Measurements from ENCODE around the gene APBA3. TPM values are rescaled to one million over a fixed set of nuclear protein-coding genes. Genes with fewer than 3 reads are reported as not detected.

The APBA3 gene
- total RNA-seq, 2 experiments from 2014 or later: 21.4 to 21.9 TPM

DNA sequence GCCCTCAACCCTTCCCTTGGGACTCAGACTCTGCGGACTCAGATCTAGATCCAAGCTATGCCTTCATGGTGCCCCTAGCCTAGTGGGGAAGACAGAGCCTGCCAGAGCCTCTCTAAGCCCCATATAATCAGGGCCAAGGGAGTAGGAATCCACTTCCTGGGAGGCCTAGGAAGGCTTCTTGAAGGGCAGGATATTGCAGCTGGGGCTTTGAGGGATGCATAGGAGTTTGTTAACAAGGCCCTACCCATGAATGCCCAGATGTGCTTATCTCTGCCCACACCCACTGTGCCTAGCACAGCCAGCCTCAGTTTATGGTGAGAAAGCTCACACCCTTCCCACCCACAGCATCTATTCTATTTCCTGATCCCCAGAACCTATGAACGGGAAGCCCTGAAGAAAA lies 11.3 kb downstream of the APBA3 start:
- no peaks in the 10 kb centered on the region for H3K27me3 Mint-ChIP-seq
- no peak overlapping the region for H3K4me3 Mint-ChIP-seq
- no peaks in the 10 kb centered on the region for H3K9me3 Mint-ChIP-seq
- peaks cover 17% of the 10 kb centered on the region for H3K36me3 Mint-ChIP-seq
- DNase-seq: no peak
- no peak overlapping the region for H3K27ac Mint-ChIP-seq
- H3K4me1 Mint-ChIP-seq: no peaks in the 10 kb centered on the region

DNA sequence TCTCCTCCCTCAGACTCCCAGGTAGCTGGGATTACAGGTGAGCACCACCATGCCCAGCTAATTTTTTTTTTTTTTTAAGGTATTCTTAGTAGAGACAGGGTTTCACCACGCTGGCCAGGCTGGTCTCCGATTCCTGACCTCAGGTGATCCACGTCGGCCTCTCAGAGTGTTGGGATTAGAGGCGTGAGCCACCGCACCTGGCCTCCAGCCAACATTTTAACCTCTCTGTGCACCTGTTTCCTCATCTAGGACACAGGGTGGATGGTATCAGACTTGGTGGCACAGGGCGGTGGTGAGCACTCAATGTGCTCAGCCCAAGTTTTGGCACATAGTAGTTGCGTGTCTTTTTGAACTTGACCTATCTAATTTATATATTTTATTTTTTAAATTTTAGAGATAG lies 12.5 kb downstream of the APBA3 start:
- Mint-ChIP-seq H3K4me3 (no peak overlapping the region), H3K9me3 (no peaks in the 10 kb centered on the region), H3K4me1 (no peaks in the 10 kb centered on the region), H3K27ac (no peak overlapping the region), H3K27me3 (no peaks in the 10 kb centered on the region), H3K36me3 (peaks cover 17% of the 10 kb centered on the region)
- DNase-seq: no peak

DNA sequence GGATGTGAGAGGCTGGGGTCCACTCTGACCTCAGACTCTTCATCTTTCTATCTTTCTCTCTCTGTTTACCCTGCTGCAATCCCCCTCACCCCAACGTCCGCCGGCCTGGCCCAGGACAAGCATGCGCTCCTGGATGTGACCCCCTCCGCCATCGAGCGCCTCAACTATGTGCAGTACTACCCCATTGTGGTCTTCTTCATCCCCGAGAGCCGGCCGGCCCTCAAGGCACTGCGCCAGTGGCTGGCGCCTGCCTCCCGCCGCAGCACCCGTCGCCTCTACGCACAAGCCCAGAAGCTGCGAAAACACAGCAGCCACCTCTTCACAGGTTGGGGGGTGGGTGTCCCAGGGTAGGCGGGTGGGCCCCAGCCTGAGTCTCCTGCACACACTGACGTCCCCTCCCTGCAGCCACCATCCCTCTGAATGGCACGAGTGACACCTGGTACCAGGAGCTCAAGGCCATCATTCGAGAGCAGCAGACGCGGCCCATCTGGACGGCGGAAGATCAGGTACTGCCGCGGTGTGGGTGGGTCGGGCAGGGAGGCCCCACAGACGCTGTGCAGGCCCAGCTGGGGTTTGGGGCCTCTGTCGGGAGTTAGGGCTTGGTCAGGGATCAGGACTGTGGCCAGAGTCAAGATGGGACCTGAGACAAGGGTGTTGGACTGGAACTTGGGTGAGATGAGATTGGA lies 15.0 kb downstream of the APBA3 start:
- DNase-seq: no peak
- Mint-ChIP-seq H3K4me3 (no peak overlapping the region), H3K36me3 (peaks cover 12% of the 10 kb centered on the region), H3K27ac (no peak overlapping the region), H3K9me3 (no peaks in the 10 kb centered on the region), H3K4me1 (no peaks in the 10 kb centered on the region), H3K27me3 (no peaks in the 10 kb centered on the region)

DNA sequence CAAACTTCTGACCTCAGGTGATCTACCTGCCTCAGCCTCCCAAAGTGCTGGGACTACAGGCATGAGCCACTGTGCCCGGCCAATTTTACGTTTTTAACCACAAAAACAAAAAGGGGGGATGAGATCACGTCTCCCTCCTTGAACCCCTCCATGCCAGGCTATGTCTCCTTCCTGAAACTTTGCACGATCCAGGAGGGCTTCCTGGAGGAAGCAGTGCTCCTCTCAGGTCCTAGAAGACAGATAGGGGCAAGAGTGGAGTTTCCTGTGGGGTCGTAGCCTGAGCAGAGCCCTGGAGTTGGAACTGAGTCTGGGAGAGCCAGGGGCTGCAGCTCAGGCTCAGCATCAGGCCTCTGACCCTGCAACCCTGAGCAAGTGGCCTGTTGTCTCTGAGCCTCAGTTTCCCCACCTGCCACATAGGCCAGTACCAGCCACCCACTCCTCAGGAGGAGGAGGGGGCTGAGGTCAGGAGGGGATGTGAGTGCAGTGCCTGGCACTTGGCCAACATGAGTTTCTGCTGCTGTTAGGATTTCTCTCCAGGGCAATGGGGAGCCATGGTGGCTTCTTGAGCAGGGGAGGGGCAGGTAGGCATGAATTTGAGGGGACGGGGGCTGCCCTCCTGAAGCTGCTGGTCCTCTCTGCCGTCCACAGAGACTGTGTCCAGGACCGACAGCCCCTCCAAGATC lies 16.0 kb downstream of the APBA3 start:
- DNase-seq: no peak
- peaks cover 7% of the 10 kb centered on the region for H3K36me3 Mint-ChIP-seq
- no peak overlapping the region for H3K4me3 Mint-ChIP-seq
- H3K27me3 Mint-ChIP-seq: no peaks in the 10 kb centered on the region
- H3K9me3 Mint-ChIP-seq: no peaks in the 10 kb centered on the region
- no peaks in the 10 kb centered on the region for H3K4me1 Mint-ChIP-seq
- H3K27ac Mint-ChIP-seq: no peak overlapping the region

DNA sequence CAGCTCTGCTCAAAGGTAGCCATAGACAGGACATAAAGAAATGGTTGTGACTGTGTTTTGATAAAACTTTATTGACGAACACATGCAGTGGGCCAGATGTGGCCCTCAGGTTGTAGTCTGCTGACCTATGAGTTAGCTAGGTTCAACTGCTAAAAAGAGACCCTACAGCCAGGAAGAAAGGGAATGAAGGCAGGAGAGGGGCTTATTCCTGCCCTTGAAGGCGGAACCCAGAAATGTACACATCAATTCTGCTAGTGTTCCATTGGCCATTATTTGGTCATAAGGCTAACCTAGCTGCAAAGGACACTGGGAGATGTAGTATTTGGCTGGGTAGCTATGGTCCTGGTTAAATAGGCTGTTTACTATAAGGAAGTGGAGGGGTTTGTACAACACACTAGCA lies 18.0 kb downstream of the APBA3 start:
- Mint-ChIP-seq H3K36me3 (no peaks in the 10 kb centered on the region), H3K27ac (no peak overlapping the region), H3K9me3 (no peaks in the 10 kb centered on the region), H3K4me1 (peaks cover 5% of the 10 kb centered on the region), H3K4me3 (no peak overlapping the region), H3K27me3 (no peaks in the 10 kb centered on the region)
- DNase-seq: no peak

DNA sequence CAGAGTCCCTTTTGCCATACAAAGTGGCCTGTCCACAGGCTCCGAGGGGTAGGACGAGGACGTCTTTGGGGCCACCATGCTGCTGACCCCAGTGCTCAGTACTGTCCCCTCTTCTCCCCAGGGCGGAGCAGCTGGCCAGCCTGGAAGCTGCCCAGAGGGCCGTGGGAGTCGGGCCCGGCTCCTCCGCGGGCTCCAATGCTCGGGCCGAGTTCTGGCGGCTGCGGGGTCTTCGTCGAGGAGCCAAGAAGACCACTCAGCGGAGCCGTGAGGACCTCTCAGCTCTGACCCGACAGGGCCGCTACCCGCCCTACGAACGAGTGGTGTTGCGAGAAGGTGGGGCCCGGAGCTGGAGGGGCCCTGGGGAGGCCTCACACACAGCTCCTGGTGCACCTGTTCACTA lies 21.1 kb downstream of the APBA3 start:
- no peaks in the 10 kb centered on the region for H3K36me3 Mint-ChIP-seq
- no peaks in the 10 kb centered on the region for H3K9me3 Mint-ChIP-seq
- H3K27me3 Mint-ChIP-seq: no peaks in the 10 kb centered on the region
- no peak overlapping the region for H3K27ac Mint-ChIP-seq
- H3K4me1 Mint-ChIP-seq: peaks cover 5% of the 10 kb centered on the region
- no peak overlapping the region for H3K4me3 Mint-ChIP-seq
- no peak for DNase-seq

DNA sequence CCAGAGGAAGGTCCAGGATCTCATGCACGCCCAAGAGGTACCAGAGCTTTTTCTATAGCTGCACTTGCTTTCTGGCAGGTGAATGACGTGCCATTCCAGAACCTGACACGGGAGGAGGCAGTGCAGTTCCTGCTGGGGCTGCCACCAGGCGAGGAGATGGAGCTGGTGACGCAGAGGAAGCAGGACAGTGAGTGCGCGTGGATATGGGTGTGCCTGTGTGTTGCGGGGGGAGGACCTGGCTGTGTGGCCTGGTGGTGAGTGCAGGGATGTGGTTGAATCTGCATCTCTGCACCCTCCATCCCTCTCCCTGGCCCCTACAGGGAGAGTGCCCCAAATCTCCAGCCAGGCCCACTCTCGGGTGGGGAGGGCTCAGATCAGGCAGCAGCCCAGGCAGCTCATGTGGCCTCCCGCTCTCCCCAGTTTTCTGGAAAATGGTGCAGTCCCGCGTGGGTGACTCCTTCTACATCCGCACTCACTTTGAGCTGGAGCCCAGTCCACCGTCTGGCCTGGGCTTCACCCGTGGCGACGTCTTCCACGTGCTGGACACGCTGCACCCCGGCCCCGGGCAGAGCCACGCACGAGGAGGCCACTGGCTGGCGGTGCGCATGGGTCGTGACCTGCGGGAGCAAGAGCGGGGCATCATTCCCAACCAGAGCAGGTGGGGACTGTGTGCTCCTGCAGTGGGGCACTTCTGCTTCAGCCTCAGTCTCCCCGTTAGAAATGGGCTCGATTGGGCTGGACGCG lies 22.8 kb downstream of the APBA3 start:
- no peak for DNase-seq
- Mint-ChIP-seq H3K36me3 (no peaks in the 10 kb centered on the region), H3K9me3 (no peaks in the 10 kb centered on the region), H3K4me1 (peaks cover 5% of the 10 kb centered on the region), H3K4me3 (no peak overlapping the region), H3K27me3 (no peaks in the 10 kb centered on the region), H3K27ac (no peak overlapping the region)

DNA sequence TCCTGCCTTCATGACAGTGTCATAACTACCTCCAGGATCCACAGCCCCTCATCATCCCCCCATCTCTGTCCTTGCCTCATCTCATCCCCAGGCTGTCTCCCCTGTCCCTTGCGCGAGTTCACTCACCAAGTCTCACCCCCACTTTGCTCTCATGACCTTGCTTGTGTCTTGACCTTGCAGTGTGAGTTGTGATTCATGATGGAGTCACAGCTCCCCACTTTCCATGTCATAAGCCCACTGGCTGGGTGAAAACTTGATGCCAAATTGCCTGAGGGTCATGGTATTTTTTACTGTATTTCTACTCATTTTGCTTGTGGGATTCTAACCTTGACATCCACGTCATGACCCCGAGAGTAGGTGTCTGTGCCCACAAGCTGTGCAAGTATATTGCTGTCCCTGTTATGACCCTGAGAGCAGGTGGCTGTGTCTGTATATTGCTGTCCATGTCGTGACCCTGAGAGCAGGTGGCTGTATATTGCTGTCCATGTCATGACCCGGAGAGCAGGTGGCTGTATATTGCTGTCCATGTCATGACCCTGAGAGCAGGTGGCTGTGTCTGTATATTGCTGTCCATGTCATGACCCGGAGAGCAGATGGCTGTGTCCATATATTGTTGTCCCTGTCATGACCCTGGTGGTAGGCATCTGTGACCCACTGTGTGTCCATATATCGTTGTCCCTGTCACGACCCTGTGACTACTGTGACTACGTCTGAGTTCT lies 23.8 kb downstream of the APBA3 start:
- H3K27ac Mint-ChIP-seq: no peak overlapping the region
- DNase-seq: no peak
- no peaks in the 10 kb centered on the region for H3K9me3 Mint-ChIP-seq
- peaks cover 5% of the 10 kb centered on the region for H3K4me1 Mint-ChIP-seq
- H3K27me3 Mint-ChIP-seq: no peaks in the 10 kb centered on the region
- H3K4me3 Mint-ChIP-seq: no peak overlapping the region
- H3K36me3 Mint-ChIP-seq: no peaks in the 10 kb centered on the region

DNA sequence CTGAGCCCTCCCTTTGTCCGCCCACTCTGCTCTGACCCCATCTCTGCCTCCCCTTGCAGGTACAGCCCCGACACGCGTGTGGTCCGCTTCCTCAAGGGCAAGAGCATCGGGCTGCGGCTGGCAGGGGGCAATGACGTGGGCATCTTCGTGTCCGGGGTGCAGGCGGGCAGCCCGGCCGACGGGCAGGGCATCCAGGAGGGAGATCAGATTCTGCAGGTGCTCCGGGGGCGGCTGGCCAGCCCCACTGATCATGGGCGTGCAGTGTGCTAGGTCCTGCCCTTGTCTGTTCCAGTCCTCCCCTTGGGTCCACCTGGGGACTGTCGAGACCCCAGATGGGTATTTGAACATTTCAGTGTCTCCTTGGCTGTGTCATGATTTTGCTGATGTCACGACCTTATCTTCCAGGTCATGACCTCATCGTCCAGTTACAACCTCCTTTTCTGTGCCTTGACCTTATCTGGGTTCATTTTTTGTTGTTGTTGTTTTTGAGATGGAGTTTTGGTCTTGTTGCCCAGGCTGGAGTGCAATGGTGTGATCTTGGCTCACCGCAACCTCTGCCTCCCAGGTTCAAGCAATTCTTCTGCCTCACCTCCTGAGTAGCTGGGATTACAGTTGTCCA lies 25.3 kb downstream of the APBA3 start:
- peaks cover 5% of the 10 kb centered on the region for H3K4me1 Mint-ChIP-seq
- no peaks in the 10 kb centered on the region for H3K36me3 Mint-ChIP-seq
- DNase-seq: no peak
- H3K27ac Mint-ChIP-seq: no peak overlapping the region
- H3K27me3 Mint-ChIP-seq: no peaks in the 10 kb centered on the region
- H3K4me3 Mint-ChIP-seq: no peak overlapping the region
- H3K9me3 Mint-ChIP-seq: no peaks in the 10 kb centered on the region

DNA sequence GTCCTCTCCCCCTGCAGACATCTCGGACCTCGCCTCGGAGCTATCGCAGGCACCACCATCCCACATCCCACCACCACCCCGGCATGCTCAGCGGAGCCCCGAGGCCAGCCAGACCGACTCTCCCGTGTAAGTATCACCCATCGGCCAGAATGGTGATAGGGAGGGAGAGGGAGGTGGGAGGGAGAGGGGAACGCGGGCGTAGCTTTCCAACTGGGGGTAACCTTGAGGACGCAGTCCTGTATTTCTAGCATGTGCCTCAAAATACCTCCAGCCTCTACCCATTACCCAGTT lies 27.2 kb downstream of the APBA3 start:
- Mint-ChIP-seq H3K36me3 (no peaks in the 10 kb centered on the region), H3K4me3 (no peak overlapping the region), H3K27ac (no peak overlapping the region), H3K27me3 (no peaks in the 10 kb centered on the region), H3K4me1 (peaks cover under 1% of the 10 kb centered on the region), H3K9me3 (no peaks in the 10 kb centered on the region)
- no peak for DNase-seq

DNA sequence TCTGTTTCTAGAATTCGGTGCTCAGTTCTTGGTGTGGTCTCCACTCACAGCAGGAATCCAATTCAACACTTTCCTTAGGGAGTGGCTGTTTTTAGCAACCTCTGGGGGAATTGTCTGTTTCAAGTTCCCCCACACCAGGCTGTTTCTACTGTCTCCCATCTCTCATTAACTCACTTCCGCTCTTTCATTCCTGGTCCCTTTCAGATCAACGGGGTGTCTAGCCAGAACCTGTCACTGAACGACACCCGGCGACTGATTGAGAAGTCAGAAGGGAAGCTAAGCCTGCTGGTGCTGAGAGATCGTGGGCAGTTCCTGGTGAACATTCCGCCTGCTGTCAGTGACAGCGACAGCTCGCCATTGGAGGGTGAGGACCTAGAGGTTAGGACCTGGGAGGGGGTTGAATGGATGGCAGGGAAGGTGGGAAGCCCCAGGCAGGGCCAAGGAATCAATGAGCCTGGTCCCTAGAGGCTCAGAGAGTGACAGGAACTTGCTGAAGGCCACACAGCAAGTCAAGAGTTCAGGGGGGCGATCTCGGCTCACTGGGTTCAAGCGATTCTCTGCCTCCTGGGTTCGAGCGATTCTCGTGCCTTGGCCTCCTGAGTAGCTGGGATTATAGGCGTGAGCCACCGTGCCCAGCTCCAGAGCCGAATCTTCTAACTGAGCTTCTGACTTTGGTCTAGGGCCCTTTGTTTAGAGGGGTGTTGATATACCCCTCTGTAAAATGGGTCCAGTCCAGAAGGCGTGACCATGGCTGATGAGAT lies 27.8 kb downstream of the APBA3 start:
- H3K4me1 Mint-ChIP-seq: no peaks in the 10 kb centered on the region
- H3K27me3 Mint-ChIP-seq: no peaks in the 10 kb centered on the region
- H3K4me3 Mint-ChIP-seq: no peak overlapping the region
- no peaks in the 10 kb centered on the region for H3K9me3 Mint-ChIP-seq
- DNase-seq: no peak
- H3K27ac Mint-ChIP-seq: no peak overlapping the region
- H3K36me3 Mint-ChIP-seq: no peaks in the 10 kb centered on the region

DNA sequence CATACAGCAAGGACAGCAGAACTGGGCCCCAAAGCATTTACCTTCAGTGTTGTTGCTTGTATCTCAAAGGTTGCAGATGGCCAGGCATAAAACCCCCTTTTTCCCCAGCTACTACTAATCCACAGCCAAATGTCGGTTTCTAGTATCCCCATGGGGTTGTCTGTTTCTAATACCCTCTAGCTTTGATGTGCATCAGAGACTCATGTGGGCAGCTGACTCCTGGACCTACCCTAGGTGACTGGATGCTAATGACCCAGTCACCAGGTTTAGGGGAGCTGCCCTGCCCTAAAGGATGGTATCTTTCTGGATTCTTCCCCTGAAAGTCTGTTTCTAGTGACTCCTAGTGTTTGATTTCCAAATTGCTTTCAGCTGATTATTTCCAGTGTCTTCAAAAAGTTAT lies 29.4 kb downstream of the APBA3 start:
- Mint-ChIP-seq H3K4me3 (no peak overlapping the region), H3K27me3 (no peaks in the 10 kb centered on the region), H3K9me3 (no peaks in the 10 kb centered on the region), H3K27ac (no peak overlapping the region), H3K4me1 (no peaks in the 10 kb centered on the region), H3K36me3 (no peaks in the 10 kb centered on the region)
- DNase-seq: no peak

DNA sequence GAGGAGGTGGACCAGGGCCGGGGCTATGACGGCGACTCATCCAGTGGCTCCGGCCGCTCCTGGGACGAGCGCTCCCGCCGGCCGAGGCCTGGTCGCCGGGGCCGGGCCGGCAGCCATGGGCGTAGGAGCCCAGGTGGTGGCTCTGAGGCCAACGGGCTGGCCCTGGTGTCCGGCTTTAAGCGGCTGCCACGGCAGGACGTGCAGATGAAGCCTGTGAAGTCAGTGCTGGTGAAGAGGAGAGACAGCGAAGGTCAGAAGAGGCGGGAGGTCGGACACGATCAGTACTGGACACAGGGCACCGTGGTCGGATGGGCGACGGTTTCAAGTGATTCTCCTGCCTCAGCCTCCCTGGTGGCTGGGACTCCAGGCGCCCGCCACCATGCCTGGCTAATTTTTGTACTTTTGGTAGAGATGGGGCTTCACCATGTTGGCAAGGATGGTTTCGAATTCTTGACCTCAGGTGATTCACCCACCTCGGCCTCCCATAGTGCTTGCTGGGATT lies 31.0 kb downstream of the APBA3 start:
- Mint-ChIP-seq H3K27me3 (no peaks in the 10 kb centered on the region), H3K4me3 (no peak overlapping the region), H3K36me3 (no peaks in the 10 kb centered on the region), H3K4me1 (no peaks in the 10 kb centered on the region), H3K27ac (no peak overlapping the region), H3K9me3 (no peaks in the 10 kb centered on the region)
- DNase-seq: no peak

DNA sequence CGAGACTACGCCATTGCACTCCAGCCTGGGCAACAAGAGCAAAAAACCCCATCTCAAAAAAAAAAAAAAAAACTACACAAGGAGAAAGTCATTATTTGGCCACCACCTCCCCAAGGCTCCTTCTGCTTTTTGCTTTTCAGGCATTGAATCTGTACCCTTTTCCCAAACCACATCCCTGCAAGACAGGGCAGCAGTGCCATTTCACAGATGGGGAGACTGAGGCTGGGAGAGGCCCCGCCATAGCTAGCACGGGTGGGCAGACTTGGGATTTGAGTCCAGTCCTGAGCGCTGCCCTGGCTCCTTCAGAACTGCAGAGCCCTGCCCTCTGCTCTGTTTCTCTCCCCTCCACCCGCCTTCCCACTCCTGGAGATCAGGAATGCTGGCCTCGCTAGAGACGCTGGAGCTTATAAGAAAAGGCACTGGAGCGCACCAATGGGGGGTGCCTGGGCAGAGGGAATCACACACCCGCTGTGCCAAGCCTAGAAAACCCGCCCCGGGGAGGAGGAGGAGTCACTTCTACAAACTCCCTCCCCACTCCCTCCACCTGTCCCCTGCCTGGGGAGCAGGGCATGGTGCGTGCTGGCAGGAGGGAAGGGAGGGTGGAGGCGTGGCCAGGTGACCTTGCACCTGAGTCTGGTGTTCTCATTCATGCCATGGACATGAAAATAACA lies 35.7 kb downstream of the APBA3 start:
- Mint-ChIP-seq H3K4me1 (peaks cover 11% of the 10 kb centered on the region), H3K27me3 (peaks cover 22% of the 10 kb centered on the region), H3K36me3 (no peaks in the 10 kb centered on the region), H3K4me3 (no peak overlapping the region), H3K27ac (no peak overlapping the region), H3K9me3 (no peaks in the 10 kb centered on the region)
- DNase-seq: no peak
